ENCODE measurements around the gene NPTX2. TPM values are rescaled to one million over a fixed set of nuclear protein-coding genes. Genes with fewer than 3 reads are reported as not detected.

NPTX2 gene, protein sequence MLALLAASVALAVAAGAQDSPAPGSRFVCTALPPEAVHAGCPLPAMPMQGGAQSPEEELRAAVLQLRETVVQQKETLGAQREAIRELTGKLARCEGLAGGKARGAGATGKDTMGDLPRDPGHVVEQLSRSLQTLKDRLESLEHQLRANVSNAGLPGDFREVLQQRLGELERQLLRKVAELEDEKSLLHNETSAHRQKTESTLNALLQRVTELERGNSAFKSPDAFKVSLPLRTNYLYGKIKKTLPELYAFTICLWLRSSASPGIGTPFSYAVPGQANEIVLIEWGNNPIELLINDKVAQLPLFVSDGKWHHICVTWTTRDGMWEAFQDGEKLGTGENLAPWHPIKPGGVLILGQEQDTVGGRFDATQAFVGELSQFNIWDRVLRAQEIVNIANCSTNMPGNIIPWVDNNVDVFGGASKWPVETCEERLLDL
- total RNA-seq (2014; rRNA removed; shearing (Covaris generic)) (24.1 and 29.9 TPM in 2 replicates), polyA plus RNA-seq (2016; fragmentation: Nextera tagmentation; extraction: Ambion mirVana) (8.1 and 8.2 TPM in 2 replicates)
- long read RNA-seq = 0 reads

DNA sequence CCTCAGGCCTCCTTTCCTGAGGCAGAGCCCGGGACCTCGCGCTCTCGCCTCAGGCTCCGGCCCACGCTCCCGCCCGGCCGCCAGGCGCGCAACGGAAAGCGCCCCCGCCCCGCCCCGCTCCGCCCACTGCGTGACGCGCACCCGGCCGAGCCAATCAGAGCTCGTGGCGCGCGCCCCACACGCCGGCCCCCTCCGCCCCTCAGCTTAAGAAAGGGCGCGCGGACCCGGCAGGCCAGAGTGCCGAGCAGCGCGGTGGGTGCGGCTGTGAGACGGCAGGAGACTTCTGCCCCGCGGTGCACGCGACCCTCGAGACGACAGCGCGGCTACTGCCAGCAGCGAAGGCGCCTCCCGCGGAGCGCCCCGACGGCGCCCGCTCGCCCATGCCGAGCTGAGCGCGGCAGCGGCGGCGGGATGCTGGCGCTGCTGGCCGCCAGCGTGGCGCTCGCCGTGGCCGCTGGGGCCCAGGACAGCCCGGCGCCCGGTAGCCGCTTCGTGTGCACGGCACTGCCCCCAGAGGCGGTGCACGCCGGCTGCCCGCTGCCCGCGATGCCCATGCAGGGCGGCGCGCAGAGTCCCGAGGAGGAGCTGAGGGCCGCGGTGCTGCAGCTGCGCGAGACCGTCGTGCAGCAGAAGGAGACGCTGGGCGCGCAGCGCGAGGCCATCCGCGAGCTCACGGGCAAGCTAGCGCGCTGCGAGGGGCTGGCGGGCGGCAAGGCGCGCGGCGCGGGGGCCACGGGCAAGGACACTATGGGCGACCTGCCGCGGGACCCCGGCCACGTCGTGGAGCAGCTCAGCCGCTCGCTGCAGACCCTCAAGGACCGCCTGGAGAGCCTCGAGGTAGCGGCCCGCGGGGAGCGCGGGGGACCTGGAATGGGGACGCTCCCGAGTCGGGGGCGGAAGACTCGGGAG, at the start of gene NPTX2:
TSS of gene NPTX2 (plus strand) at position 235 of the 909 bp plus-strand sequence. CDS start at position 412, 177 bp downstream.
- peaks cover 21% of the 10 kb centered on the region for H3K4me1 Mint-ChIP-seq
- H3K27me3 Mint-ChIP-seq (ENCODE audit: insufficient read depth, low read depth, poor library complexity) = peaks cover 40% of the 10 kb centered on the region
- H3K4me1 ChIP-seq (ENCODE audit: insufficient read depth) = peaks cover 9% of the 10 kb centered on the region
- H3K36me3 Mint-ChIP-seq (ENCODE audit: low read depth) = peaks cover 4% of the 10 kb centered on the region; the same call in 1 of the 3 replicates
- peak; percentile 76 for ATAC-seq
- H3K9me2 ChIP-seq (ENCODE audit: insufficient read depth) = no peaks in the 10 kb centered on the region
- H4K20me1 ChIP-seq (replicated peaks; ENCODE audit: insufficient read depth) = peaks cover 11% of the 10 kb centered on the region
- no peak within 1 kb of the TSS for H3K27ac Mint-ChIP-seq
- no peaks in the 10 kb centered on the region for H3K79me2 ChIP-seq (replicated peaks; ENCODE audit: insufficient read depth)
- peaks cover 56% of the 10 kb centered on the region for H3K27me3 ChIP-seq (ENCODE audit: insufficient read depth)
- DNase-seq (ENCODE audit: low spot score) = peak; percentile 91
- H3K4me3 Mint-ChIP-seq = peak within 1 kb of the TSS; percentile 78
- peak within 1 kb of the TSS; percentile 93 for H2AFZ ChIP-seq
- H3K4me3 ChIP-seq = peak within 1 kb of the TSS; percentile 77
- H3K4me2 ChIP-seq = peak within 1 kb of the TSS; percentile 86
- H3K36me3 ChIP-seq (ENCODE audit: insufficient read depth) = no peaks in the 10 kb centered on the region
- no peaks in the 10 kb centered on the region for H3K9me3 Mint-ChIP-seq
- no peaks in the 10 kb centered on the region for H3F3A ChIP-seq (replicated peaks; ENCODE audit: low read depth)
- no peak within 1 kb of the TSS for H3K27ac ChIP-seq (ENCODE audit: low read depth)
- TF ChIP-seq, protein P1, sequence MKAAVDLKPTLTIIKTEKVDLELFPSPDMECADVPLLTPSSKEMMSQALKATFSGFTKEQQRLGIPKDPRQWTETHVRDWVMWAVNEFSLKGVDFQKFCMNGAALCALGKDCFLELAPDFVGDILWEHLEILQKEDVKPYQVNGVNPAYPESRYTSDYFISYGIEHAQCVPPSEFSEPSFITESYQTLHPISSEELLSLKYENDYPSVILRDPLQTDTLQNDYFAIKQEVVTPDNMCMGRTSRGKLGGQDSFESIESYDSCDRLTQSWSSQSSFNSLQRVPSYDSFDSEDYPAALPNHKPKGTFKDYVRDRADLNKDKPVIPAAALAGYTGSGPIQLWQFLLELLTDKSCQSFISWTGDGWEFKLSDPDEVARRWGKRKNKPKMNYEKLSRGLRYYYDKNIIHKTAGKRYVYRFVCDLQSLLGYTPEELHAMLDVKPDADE (IDR thresholded peaks at IDR 0.05) = no peak
- TF ChIP-seq JUNB (IDR thresholded peaks at IDR 0.05; ENCODE audit: unreplicated experiment) (no peak), STAT1 (IDR thresholded peaks at IDR 0.05; ENCODE audit: unreplicated experiment) (no peak), NANOG (IDR thresholded peaks at IDR 0.05; ENCODE audit: borderline replicate concordance) (no peak), ZNF114 (CRISPR knock-in tag; IDR thresholded peaks at IDR 0.05) (no peak), ZNF331 (CRISPR knock-in tag; IDR thresholded peaks at IDR 0.05; ENCODE audit: low read depth) (no peak), POLR2AphosphoS5 (IDR thresholded peaks at IDR 0.05; ENCODE audit: low read depth) (peak; percentile 97), CREB1 (CRISPR knock-in tag; IDR thresholded peaks at IDR 0.05; ENCODE audit: low read depth) (peak; percentile 81)
- TF ChIP-seq, protein P2, sequence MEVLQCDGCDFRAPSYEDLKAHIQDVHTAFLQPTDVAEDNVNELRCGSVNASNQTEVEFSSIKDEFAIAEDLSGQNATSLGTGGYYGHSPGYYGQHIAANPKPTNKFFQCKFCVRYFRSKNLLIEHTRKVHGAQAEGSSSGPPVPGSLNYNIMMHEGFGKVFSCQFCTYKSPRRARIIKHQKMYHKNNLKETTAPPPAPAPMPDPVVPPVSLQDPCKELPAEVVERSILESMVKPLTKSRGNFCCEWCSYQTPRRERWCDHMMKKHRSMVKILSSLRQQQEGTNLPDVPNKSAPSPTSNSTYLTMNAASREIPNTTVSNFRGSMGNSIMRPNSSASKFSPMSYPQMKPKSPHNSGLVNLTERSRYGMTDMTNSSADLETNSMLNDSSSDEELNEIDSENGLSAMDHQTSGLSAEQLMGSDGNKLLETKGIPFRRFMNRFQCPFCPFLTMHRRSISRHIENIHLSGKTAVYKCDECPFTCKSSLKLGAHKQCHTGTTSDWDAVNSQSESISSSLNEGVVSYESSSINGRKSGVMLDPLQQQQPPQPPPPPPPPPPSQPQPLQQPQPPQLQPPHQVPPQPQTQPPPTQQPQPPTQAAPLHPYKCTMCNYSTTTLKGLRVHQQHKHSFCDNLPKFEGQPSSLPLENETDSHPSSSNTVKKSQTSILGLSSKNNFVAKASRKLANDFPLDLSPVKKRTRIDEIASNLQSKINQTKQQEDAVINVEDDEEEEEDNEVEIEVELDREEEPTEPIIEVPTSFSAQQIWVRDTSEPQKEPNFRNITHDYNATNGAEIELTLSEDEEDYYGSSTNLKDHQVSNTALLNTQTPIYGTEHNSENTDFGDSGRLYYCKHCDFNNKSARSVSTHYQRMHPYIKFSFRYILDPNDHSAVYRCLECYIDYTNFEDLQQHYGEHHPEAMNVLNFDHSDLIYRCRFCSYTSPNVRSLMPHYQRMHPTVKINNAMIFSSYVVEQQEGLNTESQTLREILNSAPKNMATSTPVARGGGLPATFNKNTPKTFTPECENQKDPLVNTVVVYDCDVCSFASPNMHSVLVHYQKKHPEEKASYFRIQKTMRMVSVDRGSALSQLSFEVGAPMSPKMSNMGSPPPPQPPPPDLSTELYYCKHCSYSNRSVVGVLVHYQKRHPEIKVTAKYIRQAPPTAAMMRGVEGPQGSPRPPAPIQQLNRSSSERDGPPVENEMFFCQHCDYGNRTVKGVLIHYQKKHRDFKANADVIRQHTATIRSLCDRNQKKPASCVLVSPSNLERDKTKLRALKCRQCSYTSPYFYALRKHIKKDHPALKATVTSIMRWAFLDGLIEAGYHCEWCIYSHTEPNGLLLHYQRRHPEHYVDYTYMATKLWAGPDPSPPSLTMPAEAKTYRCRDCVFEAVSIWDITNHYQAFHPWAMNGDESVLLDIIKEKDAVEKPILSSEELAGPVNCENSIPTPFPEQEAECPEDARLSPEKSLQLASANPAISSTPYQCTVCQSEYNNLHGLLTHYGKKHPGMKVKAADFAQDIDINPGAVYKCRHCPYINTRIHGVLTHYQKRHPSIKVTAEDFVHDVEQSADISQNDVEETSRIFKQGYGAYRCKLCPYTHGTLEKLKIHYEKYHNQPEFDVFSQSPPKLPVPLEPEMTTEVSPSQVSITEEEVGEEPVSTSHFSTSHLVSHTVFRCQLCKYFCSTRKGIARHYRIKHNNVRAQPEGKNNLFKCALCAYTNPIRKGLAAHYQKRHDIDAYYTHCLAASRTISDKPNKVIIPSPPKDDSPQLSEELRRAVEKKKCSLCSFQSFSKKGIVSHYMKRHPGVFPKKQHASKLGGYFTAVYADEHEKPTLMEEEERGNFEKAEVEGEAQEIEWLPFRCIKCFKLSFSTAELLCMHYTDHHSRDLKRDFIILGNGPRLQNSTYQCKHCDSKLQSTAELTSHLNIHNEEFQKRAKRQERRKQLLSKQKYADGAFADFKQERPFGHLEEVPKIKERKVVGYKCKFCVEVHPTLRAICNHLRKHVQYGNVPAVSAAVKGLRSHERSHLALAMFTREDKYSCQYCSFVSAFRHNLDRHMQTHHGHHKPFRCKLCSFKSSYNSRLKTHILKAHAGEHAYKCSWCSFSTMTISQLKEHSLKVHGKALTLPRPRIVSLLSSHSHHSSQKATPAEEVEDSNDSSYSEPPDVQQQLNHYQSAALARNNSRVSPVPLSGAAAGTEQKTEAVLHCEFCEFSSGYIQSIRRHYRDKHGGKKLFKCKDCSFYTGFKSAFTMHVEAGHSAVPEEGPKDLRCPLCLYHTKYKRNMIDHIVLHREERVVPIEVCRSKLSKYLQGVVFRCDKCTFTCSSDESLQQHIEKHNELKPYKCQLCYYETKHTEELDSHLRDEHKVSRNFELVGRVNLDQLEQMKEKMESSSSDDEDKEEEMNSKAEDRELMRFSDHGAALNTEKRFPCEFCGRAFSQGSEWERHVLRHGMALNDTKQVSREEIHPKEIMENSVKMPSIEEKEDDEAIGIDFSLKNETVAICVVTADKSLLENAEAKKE (CRISPR knock-in tag; IDR thresholded peaks at IDR 0.05) = no peak
- TF ChIP-seq, protein P3, sequence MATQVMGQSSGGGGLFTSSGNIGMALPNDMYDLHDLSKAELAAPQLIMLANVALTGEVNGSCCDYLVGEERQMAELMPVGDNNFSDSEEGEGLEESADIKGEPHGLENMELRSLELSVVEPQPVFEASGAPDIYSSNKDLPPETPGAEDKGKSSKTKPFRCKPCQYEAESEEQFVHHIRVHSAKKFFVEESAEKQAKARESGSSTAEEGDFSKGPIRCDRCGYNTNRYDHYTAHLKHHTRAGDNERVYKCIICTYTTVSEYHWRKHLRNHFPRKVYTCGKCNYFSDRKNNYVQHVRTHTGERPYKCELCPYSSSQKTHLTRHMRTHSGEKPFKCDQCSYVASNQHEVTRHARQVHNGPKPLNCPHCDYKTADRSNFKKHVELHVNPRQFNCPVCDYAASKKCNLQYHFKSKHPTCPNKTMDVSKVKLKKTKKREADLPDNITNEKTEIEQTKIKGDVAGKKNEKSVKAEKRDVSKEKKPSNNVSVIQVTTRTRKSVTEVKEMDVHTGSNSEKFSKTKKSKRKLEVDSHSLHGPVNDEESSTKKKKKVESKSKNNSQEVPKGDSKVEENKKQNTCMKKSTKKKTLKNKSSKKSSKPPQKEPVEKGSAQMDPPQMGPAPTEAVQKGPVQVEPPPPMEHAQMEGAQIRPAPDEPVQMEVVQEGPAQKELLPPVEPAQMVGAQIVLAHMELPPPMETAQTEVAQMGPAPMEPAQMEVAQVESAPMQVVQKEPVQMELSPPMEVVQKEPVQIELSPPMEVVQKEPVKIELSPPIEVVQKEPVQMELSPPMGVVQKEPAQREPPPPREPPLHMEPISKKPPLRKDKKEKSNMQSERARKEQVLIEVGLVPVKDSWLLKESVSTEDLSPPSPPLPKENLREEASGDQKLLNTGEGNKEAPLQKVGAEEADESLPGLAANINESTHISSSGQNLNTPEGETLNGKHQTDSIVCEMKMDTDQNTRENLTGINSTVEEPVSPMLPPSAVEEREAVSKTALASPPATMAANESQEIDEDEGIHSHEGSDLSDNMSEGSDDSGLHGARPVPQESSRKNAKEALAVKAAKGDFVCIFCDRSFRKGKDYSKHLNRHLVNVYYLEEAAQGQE (IDR thresholded peaks at IDR 0.05; ENCODE audit: unreplicated experiment) = no peak
- TF ChIP-seq, protein P4, sequence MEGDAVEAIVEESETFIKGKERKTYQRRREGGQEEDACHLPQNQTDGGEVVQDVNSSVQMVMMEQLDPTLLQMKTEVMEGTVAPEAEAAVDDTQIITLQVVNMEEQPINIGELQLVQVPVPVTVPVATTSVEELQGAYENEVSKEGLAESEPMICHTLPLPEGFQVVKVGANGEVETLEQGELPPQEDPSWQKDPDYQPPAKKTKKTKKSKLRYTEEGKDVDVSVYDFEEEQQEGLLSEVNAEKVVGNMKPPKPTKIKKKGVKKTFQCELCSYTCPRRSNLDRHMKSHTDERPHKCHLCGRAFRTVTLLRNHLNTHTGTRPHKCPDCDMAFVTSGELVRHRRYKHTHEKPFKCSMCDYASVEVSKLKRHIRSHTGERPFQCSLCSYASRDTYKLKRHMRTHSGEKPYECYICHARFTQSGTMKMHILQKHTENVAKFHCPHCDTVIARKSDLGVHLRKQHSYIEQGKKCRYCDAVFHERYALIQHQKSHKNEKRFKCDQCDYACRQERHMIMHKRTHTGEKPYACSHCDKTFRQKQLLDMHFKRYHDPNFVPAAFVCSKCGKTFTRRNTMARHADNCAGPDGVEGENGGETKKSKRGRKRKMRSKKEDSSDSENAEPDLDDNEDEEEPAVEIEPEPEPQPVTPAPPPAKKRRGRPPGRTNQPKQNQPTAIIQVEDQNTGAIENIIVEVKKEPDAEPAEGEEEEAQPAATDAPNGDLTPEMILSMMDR (conservative IDR thresholded peaks at IDR 0.05; ENCODE audit: low read depth in 2 of 2) = peak in 1 of 2 experiments; percentile 37; a peak in 2 of 4 replicates

All from GM23338 (cell line).